H9 (cell line): ENCODE data around the gene MTURN. TPM values are rescaled to one million over a fixed set of nuclear protein-coding genes. Genes with fewer than 3 reads are reported as not detected.

Source experiments
- DNase-seq: peaks from one replicate; pipeline ENCODE4 v3.0.0-alpha.2; 2017
- H2AFZ ChIP-seq: one replicate; pipeline ENCODE4 v1.6.1; 2013; ENCODE audit warnings: mild to moderate bottlenecking, low read length, control low read depth, moderate library complexity
- H2AK5ac ChIP-seq: 2 replicates; pipeline ENCODE4 v1.6.1; 2013; ENCODE audit warnings: low read length, control low read depth, mixed read lengths; ENCODE audit not compliant: insufficient read length
- H2BK120ac ChIP-seq: one replicate; pipeline ENCODE4 v1.6.1; 2013; ENCODE audit warnings: low read depth, mild to moderate bottlenecking, low read length, control low read depth, inconsistent platforms; ENCODE audit not compliant: poor library complexity, severe bottlenecking
- H2BK12ac ChIP-seq: 2 replicates; pipeline ENCODE4 v1.6.1; 2013; ENCODE audit warnings: low read length, control low read depth, mixed read lengths, low read depth; ENCODE audit not compliant: insufficient read length
- H2BK15ac ChIP-seq: 2 replicates; pipeline ENCODE4 v1.6.1; 2013; ENCODE audit warnings: low read depth, low read length, control low read depth
- H2BK20ac ChIP-seq: one replicate; pipeline ENCODE4 v1.6.1; 2013; ENCODE audit warnings: low read depth, mild to moderate bottlenecking, low read length, control low read depth, inconsistent platforms; ENCODE audit not compliant: poor library complexity, severe bottlenecking
- H2BK5ac ChIP-seq: 2 replicates; pipeline ENCODE4 v1.6.1; 2013; ENCODE audit warnings: low read length, control low read depth, mixed read lengths; ENCODE audit not compliant: insufficient read length
- H3K14ac ChIP-seq: 2 replicates; pipeline ENCODE4 v1.6.1; 2013; ENCODE audit warnings: low read length, control low read depth; ENCODE audit not compliant: insufficient read depth
- H3K18ac ChIP-seq: 2 replicates; pipeline ENCODE4 v1.6.1; 2013; ENCODE audit warnings: low read depth, mild to moderate bottlenecking, mixed read lengths, low read length, control low read depth; ENCODE audit not compliant: insufficient read length
- H3K23ac ChIP-seq: 2 replicates; pipeline ENCODE4 v1.6.1; 2013; ENCODE audit warnings: low read length, control low read depth, mixed read lengths, low read depth; ENCODE audit not compliant: insufficient read length
- H3K23me2 ChIP-seq: 2 replicates; pipeline ENCODE4 v1.6.1; 2013; ENCODE audit warnings: low read depth, mild to moderate bottlenecking, mixed read lengths, low read length, control low read depth; ENCODE audit not compliant: insufficient read length, poor library complexity, severe bottlenecking
- H3K27ac ChIP-seq: 2 replicates; pipeline ENCODE4 v1.5.1; 2013; ENCODE audit warnings: low read length, control low read depth, mixed read lengths, low read depth; ENCODE audit not compliant: insufficient read length
- H3K27me3 ChIP-seq: 2 replicates; pipeline ENCODE4 v1.6.1; 2013; ENCODE audit warnings: low read length, control low read depth, inconsistent platforms; ENCODE audit not compliant: insufficient read depth
- H3K4ac ChIP-seq: 2 replicates; pipeline ENCODE4 v1.6.1; 2013; ENCODE audit warnings: low read depth, mild to moderate bottlenecking, control low read depth, inconsistent platforms, low read length, moderate library complexity
- H3K4me1 ChIP-seq: 2 replicates; pipeline ENCODE4 v1.6.1; 2013; ENCODE audit warnings: low read length, control low read depth, inconsistent platforms; ENCODE audit not compliant: insufficient read depth
- H3K4me2 ChIP-seq: 2 replicates; pipeline ENCODE4 v1.6.1; 2013; ENCODE audit warnings: low read length, control low read depth, mixed read lengths; ENCODE audit not compliant: insufficient read length, insufficient read depth
- H3K56ac ChIP-seq: 2 replicates; pipeline ENCODE4 v1.6.1; 2013; ENCODE audit warnings: low read depth, mild to moderate bottlenecking, mixed read lengths, low read length, control low read depth; ENCODE audit not compliant: insufficient read length
- H3K79me1 ChIP-seq: 2 replicates; pipeline ENCODE4 v1.6.1; 2013; ENCODE audit warnings: low read depth, mild to moderate bottlenecking, moderate library complexity, low read length, control low read depth, inconsistent platforms; ENCODE audit not compliant: insufficient read depth, poor library complexity, severe bottlenecking
- H3K79me2 ChIP-seq: 2 replicates; pipeline ENCODE4 v1.6.1; 2013; ENCODE audit warnings: low read length, control low read depth, inconsistent platforms; ENCODE audit not compliant: insufficient read depth
- H3K9ac ChIP-seq: 2 replicates; pipeline ENCODE4 v1.6.1; 2013; ENCODE audit warnings: low read length, control low read depth, mixed read lengths; ENCODE audit not compliant: insufficient read length; ENCODE audit errors: extremely low read depth
- H3K9me3 ChIP-seq: one replicate; pipeline ENCODE4 v1.6.1; 2013; ENCODE audit warnings: low read depth, low read length, inconsistent platforms; ENCODE audit not compliant: control insufficient read depth
- H3T11ph ChIP-seq: one replicate; pipeline ENCODE4 v1.6.1; 2013; ENCODE audit warnings: mild to moderate bottlenecking, low read length, control low read depth, inconsistent platforms
- H4K20me1 ChIP-seq: one replicate; pipeline ENCODE4 v1.6.1; 2013; ENCODE audit not compliant: control insufficient read depth, insufficient read length, insufficient read depth
- H4K5ac ChIP-seq: 2 replicates; pipeline ENCODE4 v1.6.1; 2013; ENCODE audit warnings: low read depth, mild to moderate bottlenecking, mixed read lengths, low read length, control low read depth; ENCODE audit not compliant: insufficient read length
- H4K8ac ChIP-seq: replicated peaks from 2 replicates; pipeline ENCODE4 v1.6.1; 2013; ENCODE audit warnings: low read length, control low read depth, mixed read lengths, low read depth; ENCODE audit not compliant: insufficient read length
- H4K91ac ChIP-seq: 2 replicates; pipeline ENCODE4 v1.6.1; 2013; ENCODE audit warnings: low read depth, mild to moderate bottlenecking, moderate library complexity, mixed read lengths, low read length, control low read depth; ENCODE audit not compliant: insufficient read length
- H3K27ac Mint-ChIP-seq, 3 experiments: 2 replicates in 2 of 3; 3 replicates in 1 of 3; pipeline ENCODE4 v1.8.0; 2020 to 2021; ENCODE audit warnings: mixed read lengths in 3 of 3, mild to moderate bottlenecking in 1 of 3, moderate library complexity in 1 of 3
- H3K27me3 Mint-ChIP-seq: 2 replicates; pipeline ENCODE4 v1.8.0; 2021; ENCODE audit warnings: low read depth, mild to moderate bottlenecking, moderate library complexity, mixed read lengths
- H3K36me3 Mint-ChIP-seq, 3 experiments: 2 replicates in 2 of 3; 3 replicates in 1 of 3; pipeline ENCODE4 v1.8.0; 2020 to 2021; ENCODE audit warnings: low read depth in 3 of 3, mixed read lengths in 3 of 3; ENCODE audit not compliant: insufficient read depth in 1 of 3
- H3K4me1 Mint-ChIP-seq, 2 experiments: 2 replicates each; pipeline ENCODE4 v1.8.0; 2020; ENCODE audit warnings: mixed read lengths in 2 of 2
- H3K4me3 Mint-ChIP-seq, 2 experiments: 2 replicates in 1 of 2; 3 replicates in 1 of 2; pipeline ENCODE4 v1.8.0; 2020 to 2021; ENCODE audit warnings: mild to moderate bottlenecking in 2 of 2, mixed read lengths in 2 of 2, moderate library complexity in 1 of 2
- H3K9me3 Mint-ChIP-seq, 2 experiments: 2 replicates in 1 of 2; 3 replicates in 1 of 2; pipeline ENCODE4 v1.8.0; 2020; ENCODE audit warnings: mild to moderate bottlenecking in 2 of 2, mixed read lengths in 2 of 2, moderate library complexity in 1 of 2
- CTCF ChIP-seq: fragments of 200-600 bp; sonication (generic); conservative IDR thresholded peaks from 3 replicates; pipeline ENCODE4 v1.8.0; 2021; ENCODE audit warnings: antibody characterized with exemption, mild to moderate bottlenecking
- total RNA-seq: library from RNA; stranded (reverse); gene quantifications from 2 replicates; pipeline ENCODE4 v1.2.1, GENCODE V29; 2021

Gene MTURN
- total RNA-seq, 1 experiment from 2014 or later = 3.4 TPM

- no peak overlapping the region for H2AK5ac ChIP-seq
- H4K91ac ChIP-seq = no peak overlapping the region
- no peaks in the 10 kb centered on the region for H3K79me1 ChIP-seq
- H4K20me1 ChIP-seq = no peaks in the 10 kb centered on the region
- H3K27ac ChIP-seq = no peak overlapping the region
- no peak overlapping the region for H2BK15ac ChIP-seq
- no peak overlapping the region for H2BK12ac ChIP-seq
- H3K4ac ChIP-seq = no peak overlapping the region
- H3K27ac Mint-ChIP-seq = no peak overlapping the region
- no peak overlapping the region for H2BK120ac ChIP-seq
- H3K36me3 Mint-ChIP-seq = peaks cover 17 to 38% (median 33%) of the 10 kb centered on the region in 3 experiments
- no peak for TF ChIP-seq CTCF
- H3K18ac ChIP-seq = no peak overlapping the region
- no peaks in the 10 kb centered on the region for H3K27me3 ChIP-seq
- H3K79me2 ChIP-seq = no peaks in the 10 kb centered on the region
- no peak overlapping the region for H3K14ac ChIP-seq
- H3K4me3 Mint-ChIP-seq = no peak overlapping the region
- no peaks in the 10 kb centered on the region for H3K4me1 Mint-ChIP-seq
- H3K4me2 ChIP-seq = no peak overlapping the region
- no peaks in the 10 kb centered on the region for H3K4me1 ChIP-seq
- no peak overlapping the region for H2AFZ ChIP-seq
- no peak overlapping the region for H4K8ac ChIP-seq
- H4K5ac ChIP-seq = no peak overlapping the region
- peaks cover 46 to 49% of the 10 kb centered on the region in 2 experiments for H3K9me3 Mint-ChIP-seq
- no peak overlapping the region for H2BK5ac ChIP-seq
- H3K9me3 ChIP-seq = peaks cover 26% of the 10 kb centered on the region
- H3K27me3 Mint-ChIP-seq = peaks cover 8% of the 10 kb centered on the region
- no peak overlapping the region for H2BK20ac ChIP-seq
- DNase-seq = no peak
- H3K23ac ChIP-seq = no peak overlapping the region
- no peak overlapping the region for H3K9ac ChIP-seq
- H3K56ac ChIP-seq = no peak overlapping the region
- H3K23me2 ChIP-seq = no peaks in the 10 kb centered on the region
- H3T11ph ChIP-seq = no peak overlapping the region
These were observed 61.6 kb downstream of the MTURN start for GRCh38 chr7:30196408-30196807.
